ENCODE data around the gene SLC26A1. TPM values are rescaled to one million over a fixed set of nuclear protein-coding genes. Genes with fewer than 3 reads are reported as not detected.

The SLC26A1 gene
- total and polyA plus RNA-seq, 12 donors: 0.06 to 0.66 (median 0.33) TPM; not detected in 8

DNA sequence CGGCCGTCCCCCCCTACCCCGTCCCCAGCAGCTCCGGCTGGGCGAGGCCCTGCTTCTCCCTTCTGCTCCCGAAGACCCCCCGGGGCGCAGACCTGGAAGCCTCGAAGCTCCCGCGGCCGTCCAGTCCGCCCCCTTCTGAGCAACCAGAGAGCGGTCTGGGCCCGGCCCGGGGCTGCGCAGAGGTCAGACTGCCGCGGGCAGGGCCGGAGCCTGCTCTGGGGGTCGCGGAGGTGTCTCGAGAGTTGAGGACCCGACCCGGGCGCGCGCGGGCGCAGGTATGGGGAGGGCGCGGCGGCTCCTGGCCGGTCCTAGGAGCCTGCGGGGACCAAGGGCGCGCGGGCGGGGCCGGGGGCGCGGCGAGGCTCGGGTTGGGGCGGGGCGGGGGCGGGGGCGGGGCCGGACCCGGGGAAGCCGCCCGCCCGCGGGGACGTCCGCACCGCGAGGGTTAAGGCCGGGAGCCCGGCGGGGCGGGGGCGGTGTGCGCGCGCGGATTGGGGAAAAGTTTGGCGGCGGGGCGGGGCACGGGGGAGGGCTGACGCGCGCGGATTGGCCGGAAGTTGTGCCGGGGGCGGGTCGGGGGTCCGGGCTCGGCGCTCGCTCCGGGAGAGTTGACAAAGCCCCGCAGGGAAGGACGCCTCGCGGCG lies 17.9 kb upstream of the SLC26A1 start, which contains the start of gene FGFRL1:
TSS of gene FGFRL1 (plus strand) at position 605 of the 644 bp plus-strand sequence. CDS start 860 bp downstream, outside the sequence.
- intact Hi-C loops (cut with DNase I): no loop called here

DNA sequence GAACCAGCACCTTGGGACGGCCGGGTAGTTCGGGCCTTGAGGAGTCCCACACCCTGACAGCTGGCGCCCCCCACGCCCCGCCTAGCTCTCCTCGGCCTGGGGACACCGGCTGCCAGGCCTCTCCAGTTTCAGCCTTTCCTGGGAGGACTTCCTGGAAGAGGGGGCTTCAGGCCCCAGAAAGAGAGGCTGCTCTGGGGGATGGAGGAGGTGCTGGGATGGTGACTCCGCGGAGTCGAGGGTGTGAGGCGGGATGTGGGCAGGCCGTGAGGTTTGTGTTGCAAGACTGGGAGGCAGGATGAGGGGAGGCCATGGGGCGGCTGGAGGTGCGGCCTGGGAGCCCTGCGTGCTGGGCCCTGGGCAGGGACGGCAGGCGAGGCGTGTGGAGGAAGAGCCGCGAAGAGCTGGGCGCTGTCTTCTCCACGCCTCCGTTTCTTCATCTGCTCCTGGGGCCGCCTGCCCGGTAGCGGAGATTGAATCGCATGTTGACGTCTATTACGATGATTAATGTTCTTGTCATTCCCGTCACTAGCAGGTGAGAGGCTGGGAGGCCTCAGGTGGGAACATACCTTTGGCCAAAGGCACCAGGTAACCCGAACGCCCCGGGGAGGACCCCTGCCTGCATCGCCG lies 17.3 kb upstream of the SLC26A1 start:
- Histone ChIP-seq H3K27me3 (peaks cover 2 to 45% (median 31%) of the 10 kb centered on the region in 7 donors), H3K4me3 (peak overlapping the region in 9 of 10 donors; percentile 48 to 80 (median 60)), H3K27ac (peak overlapping the region in 7 of 10 donors; percentile 9 to 65 (median 41)), H3K9me3 (no peaks in the 10 kb centered on the region), H3K36me3 (no peaks in the 10 kb centered on the region), H3K4me1 (peaks cover 14 to 36% (median 26%) of the 10 kb centered on the region in 9 donors)
- TF ChIP-seq, protein P1, sequence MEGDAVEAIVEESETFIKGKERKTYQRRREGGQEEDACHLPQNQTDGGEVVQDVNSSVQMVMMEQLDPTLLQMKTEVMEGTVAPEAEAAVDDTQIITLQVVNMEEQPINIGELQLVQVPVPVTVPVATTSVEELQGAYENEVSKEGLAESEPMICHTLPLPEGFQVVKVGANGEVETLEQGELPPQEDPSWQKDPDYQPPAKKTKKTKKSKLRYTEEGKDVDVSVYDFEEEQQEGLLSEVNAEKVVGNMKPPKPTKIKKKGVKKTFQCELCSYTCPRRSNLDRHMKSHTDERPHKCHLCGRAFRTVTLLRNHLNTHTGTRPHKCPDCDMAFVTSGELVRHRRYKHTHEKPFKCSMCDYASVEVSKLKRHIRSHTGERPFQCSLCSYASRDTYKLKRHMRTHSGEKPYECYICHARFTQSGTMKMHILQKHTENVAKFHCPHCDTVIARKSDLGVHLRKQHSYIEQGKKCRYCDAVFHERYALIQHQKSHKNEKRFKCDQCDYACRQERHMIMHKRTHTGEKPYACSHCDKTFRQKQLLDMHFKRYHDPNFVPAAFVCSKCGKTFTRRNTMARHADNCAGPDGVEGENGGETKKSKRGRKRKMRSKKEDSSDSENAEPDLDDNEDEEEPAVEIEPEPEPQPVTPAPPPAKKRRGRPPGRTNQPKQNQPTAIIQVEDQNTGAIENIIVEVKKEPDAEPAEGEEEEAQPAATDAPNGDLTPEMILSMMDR (IDR thresholded peaks at IDR 0.05): no peak
- DNase-seq (peak in 1 of 2 donors; percentile 65), ATAC-seq (peak; percentile 8 to 53 (median 38))
- WGBS, 2 donors: 2% methylated on average over 35 to 36 of the region's 36 CpGs
- intact Hi-C loops (cut with DNase I): no loop called here

More for the DNA sequence above, 17.9 kb upstream of the SLC26A1 start, which contains the start of gene FGFRL1:
- Histone ChIP-seq H3K36me3 (no peaks in the 10 kb centered on the region), H3K4me3 (peak within 1 kb of the TSS; percentile 10 to 80 (median 58)), H3K27me3 (peaks cover 0 to 40% (median 26%) of the 10 kb centered on the region in 7 donors), H3K27ac (peak within 1 kb of the TSS in 7 of 10 donors; percentile 9 to 65 (median 41)), H3K4me1 (peaks cover 14 to 36% (median 26%) of the 10 kb centered on the region in 9 donors), H3K9me3 (no peaks in the 10 kb centered on the region)
- TF ChIP-seq, protein P1 (IDR thresholded peaks at IDR 0.05): no peak
- DNase-seq (peak; percentile 93 to 95), ATAC-seq (peak; percentile 56 to 81 (median 78))
- 0% methylated on average over 33 to 87 of the region's 89 CpGs for WGBS, 2 donors

GRCh38 chr4:1009542-1010394 lies 16.6 kb upstream of the SLC26A1 start:
- peak overlapping the region; percentile 40 to 80 (median 62) for H3K4me3 ChIP-seq
- H3K27me3 ChIP-seq: peaks cover 9 to 53% (median 38%) of the 10 kb centered on the region in 7 donors
- ATAC-seq (peak; percentile 59 to 79 (median 72)), DNase-seq (peak; percentile 59 to 82)
- intact Hi-C loops (cut with DNase I): no loop called here
- H3K9me3 ChIP-seq: no peaks in the 10 kb centered on the region
- peak overlapping the region in 7 of 10 donors; percentile 9 to 65 (median 15) for H3K27ac ChIP-seq
- WGBS, 2 donors: 0 to 1% methylated on average over 65 to 94 of the region's 109 CpGs
- H3K4me1 ChIP-seq: peaks cover 14 to 38% (median 31%) of the 10 kb centered on the region in 9 donors
- TF ChIP-seq, protein P1 (IDR thresholded peaks at IDR 0.05): peak in 4 of 9 donors; percentile 2 to 36 (median 10)
- no peaks in the 10 kb centered on the region for H3K36me3 ChIP-seq
